HFFc6 (cell line): ENCODE measurements around the gene MAOA. TPM values are rescaled to one million over a fixed set of nuclear protein-coding genes. Genes with fewer than 3 reads are reported as not detected.

Source experiments
- DNase-seq: peaks from one replicate; pipeline ENCODE4 v3.0.0-alpha.2; 2018
- H3K27ac Mint-ChIP-seq: 2 replicates; pipeline ENCODE4 v1.8.0; 2020; ENCODE audit warnings: mild to moderate bottlenecking, mixed read lengths
- H3K27me3 Mint-ChIP-seq: 2 replicates; pipeline ENCODE4 v1.8.0; 2021; ENCODE audit warnings: mild to moderate bottlenecking, moderate library complexity, mixed read lengths; ENCODE audit not compliant: insufficient read depth
- H3K36me3 Mint-ChIP-seq: 2 replicates; pipeline ENCODE4 v1.8.0; 2021; ENCODE audit warnings: low read depth, mixed read lengths
- H3K4me1 Mint-ChIP-seq: 2 replicates; pipeline ENCODE4 v1.8.0; 2020; ENCODE audit warnings: low read depth, mixed read lengths
- H3K4me3 Mint-ChIP-seq: 2 replicates; pipeline ENCODE4 v1.8.0; 2020; ENCODE audit warnings: mild to moderate bottlenecking, moderate library complexity, mixed read lengths
- H3K9me3 Mint-ChIP-seq: 2 replicates; pipeline ENCODE4 v1.8.0; 2020; ENCODE audit warnings: mild to moderate bottlenecking, mixed read lengths
- total RNA-seq, 6 experiments: library from RNA; stranded (reverse); fragmentation: NEBNext Ultra II Directional; extraction: Animal tissue kit (Norgen Biotek cat#: 25700); gene quantifications; 2 replicates in 1 of 6; 3 replicates in 5 of 6; pipeline ENCODE4 v1.2.3, GENCODE V29; 2021
- TF ChIP-seq, protein P1 (sequence below): fragments of 200-600 bp; sonication (generic); IDR thresholded peaks from 2 replicates; pipeline ENCODE4 v1.5.0; 2021; ENCODE audit warnings: antibody characterized with exemption, mild to moderate bottlenecking

Gene MAOA
- total RNA-seq, 6 experiments from 2014 or later = 0.07 to 0.25 (median 0.07) TPM; not detected in 3

DNA sequence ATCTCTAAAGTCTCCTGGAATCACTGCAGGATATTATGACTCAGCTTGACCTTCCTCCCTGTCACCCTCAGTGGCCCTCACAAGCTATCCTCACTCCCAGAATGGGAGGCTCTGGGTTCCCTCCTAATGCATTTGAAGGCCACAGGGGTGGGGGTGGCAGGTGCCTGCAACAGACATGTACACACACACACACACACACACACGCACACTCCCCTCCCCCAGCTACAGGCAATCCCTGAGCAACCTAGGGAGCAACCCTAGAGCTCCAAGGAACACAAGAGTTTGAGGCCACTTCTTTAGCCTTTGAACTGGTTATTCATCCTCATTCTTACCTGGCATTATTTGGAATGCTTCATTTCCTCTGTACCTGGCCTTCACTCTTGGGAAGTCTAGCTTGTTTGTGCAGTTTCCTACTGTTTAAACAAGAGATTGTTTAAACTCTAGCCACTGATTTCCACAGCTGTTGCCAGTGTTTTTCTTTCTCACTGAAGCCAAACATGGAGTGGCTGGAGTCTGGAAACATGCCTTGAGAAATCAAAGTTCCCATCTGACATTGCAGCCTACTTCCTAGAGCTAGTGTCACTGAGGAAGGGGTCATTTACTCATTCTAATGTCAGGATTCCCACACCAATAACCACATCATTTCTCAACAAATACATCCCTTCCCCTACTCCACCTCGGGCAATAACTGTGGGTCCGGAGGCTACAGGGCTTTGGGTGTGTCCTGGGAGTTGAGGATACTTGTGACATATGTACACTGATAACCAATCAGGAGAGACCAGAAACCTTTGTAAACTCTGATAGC, 37.7 kb downstream of the MAOA start:
- no peaks in the 10 kb centered on the region for H3K4me1 Mint-ChIP-seq
- DNase-seq = no peak
- no peaks in the 10 kb centered on the region for H3K36me3 Mint-ChIP-seq
- no peaks in the 10 kb centered on the region for H3K27me3 Mint-ChIP-seq
- TF ChIP-seq, protein P1, sequence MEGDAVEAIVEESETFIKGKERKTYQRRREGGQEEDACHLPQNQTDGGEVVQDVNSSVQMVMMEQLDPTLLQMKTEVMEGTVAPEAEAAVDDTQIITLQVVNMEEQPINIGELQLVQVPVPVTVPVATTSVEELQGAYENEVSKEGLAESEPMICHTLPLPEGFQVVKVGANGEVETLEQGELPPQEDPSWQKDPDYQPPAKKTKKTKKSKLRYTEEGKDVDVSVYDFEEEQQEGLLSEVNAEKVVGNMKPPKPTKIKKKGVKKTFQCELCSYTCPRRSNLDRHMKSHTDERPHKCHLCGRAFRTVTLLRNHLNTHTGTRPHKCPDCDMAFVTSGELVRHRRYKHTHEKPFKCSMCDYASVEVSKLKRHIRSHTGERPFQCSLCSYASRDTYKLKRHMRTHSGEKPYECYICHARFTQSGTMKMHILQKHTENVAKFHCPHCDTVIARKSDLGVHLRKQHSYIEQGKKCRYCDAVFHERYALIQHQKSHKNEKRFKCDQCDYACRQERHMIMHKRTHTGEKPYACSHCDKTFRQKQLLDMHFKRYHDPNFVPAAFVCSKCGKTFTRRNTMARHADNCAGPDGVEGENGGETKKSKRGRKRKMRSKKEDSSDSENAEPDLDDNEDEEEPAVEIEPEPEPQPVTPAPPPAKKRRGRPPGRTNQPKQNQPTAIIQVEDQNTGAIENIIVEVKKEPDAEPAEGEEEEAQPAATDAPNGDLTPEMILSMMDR = no peak
- no peaks in the 10 kb centered on the region for H3K9me3 Mint-ChIP-seq
- H3K27ac Mint-ChIP-seq = no peak overlapping the region
- H3K4me3 Mint-ChIP-seq = no peak overlapping the region

DNA sequence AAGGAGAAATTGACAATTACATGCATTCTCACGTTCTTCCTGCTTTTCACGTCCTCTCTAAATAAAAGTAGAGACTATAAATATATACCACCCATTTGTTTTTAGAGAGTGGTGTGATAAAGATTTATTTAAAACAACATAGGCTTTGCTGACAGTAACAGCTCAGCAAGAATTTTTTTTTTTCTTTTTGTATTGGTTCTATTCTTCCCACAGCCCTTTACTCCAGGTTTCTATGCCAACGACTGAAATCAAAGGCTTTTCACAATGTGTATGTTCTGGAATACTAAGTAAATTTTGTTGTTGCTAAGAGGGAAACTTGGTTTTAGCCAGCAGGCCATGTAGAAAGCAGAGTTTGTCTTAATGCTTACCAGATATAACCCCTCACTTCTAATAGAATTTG, 43.4 kb downstream of the MAOA start:
- no peaks in the 10 kb centered on the region for H3K27me3 Mint-ChIP-seq

DNA sequence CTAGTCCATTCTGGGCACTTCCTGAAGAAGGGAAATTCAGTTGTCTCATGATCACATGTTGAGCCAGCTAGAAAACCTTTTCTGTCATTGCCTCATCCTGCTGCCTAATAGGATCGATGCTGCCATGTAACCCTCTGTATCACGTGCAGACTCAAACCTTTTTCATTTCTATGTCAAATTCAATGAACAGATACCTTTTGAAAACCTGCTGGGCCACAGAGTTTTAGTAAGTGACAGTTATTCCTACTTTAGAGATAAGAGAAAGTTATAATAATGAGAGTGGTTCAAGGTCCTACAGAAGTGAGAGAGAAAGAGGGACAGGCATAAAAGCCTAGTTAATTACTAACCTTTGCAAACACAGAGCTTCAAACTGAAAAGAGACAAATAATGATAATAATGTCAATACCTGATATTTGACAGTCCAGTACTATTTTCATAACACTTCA, 46.0 kb downstream of the MAOA start:
- no peak overlapping the region for H3K27ac Mint-ChIP-seq
- H3K4me3 Mint-ChIP-seq = no peak overlapping the region
- H3K36me3 Mint-ChIP-seq = no peaks in the 10 kb centered on the region
- H3K9me3 Mint-ChIP-seq = no peaks in the 10 kb centered on the region; the same call in 1 of the 2 replicates
- DNase-seq = no peak
- H3K27me3 Mint-ChIP-seq = no peaks in the 10 kb centered on the region
- TF ChIP-seq, protein P1 = no peak
- H3K4me1 Mint-ChIP-seq = no peaks in the 10 kb centered on the region

More for the DNA sequence above, 43.4 kb downstream of the MAOA start:
- Mint-ChIP-seq H3K27ac (no peak overlapping the region), H3K36me3 (no peaks in the 10 kb centered on the region), H3K4me3 (no peak overlapping the region), H3K4me1 (no peaks in the 10 kb centered on the region), H3K9me3 (no peaks in the 10 kb centered on the region)
- DNase-seq = no peak
- TF ChIP-seq, protein P1 = no peak

DNA sequence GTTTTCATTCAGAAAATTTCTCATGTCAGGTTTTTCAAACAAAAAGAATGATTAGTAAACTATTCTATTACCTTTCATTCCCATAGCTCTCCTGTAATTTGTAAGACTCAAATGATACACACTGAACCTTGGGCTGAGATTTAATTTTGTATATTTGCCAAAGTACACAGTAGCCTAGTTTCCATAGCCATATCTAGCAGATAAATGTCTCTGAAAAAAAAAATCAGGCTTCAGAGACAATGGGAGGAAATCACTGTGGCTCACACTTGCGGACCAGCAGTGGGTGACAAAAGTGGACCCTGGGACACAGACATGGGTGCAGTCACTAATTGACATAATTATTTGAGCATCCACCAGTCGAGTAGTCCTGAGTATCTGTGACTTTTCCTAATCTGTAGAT, 46.6 kb downstream of the MAOA start:
- Mint-ChIP-seq H3K27ac (no peak overlapping the region), H3K36me3 (no peaks in the 10 kb centered on the region), H3K4me1 (no peaks in the 10 kb centered on the region), H3K9me3 (no peaks in the 10 kb centered on the region; the same call in 1 of the 2 replicates), H3K4me3 (no peak overlapping the region), H3K27me3 (no peaks in the 10 kb centered on the region)
- no peak for DNase-seq
- TF ChIP-seq, protein P1 = no peak

DNA sequence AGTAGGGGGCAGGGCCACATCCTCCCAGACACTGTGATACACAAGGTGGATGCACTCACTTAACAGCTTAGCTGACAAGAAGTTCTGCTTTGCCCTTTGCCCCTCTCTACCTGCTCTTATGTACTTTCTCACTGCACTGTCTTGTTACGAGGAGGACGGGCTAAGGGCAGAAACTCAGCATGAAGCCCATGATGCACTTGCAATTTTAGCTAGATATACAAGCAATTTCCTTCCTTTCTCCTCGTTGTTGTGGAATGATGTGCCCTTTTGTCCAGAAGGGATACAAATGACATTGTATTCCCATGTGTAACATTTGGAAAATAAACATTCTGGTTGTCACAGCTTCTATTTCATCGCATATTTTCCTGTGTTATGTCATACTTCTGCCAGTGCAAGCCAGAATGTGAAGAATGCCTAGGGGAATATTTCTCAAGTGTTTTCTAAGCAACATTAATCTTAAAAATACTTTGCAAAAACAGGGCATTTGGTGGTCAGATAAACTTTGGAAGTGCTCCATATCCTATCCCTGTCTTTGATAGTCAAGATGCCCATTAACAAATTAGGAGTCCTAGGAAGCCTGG, 47.2 kb downstream of the MAOA start:
- no peak overlapping the region for H3K27ac Mint-ChIP-seq
- no peak overlapping the region for H3K4me3 Mint-ChIP-seq
- peak; percentile 5 for DNase-seq
- no peaks in the 10 kb centered on the region for H3K27me3 Mint-ChIP-seq
- H3K9me3 Mint-ChIP-seq = no peaks in the 10 kb centered on the region; the same call in 1 of the 2 replicates
- TF ChIP-seq, protein P1 = no peak
- H3K4me1 Mint-ChIP-seq = no peaks in the 10 kb centered on the region
- H3K36me3 Mint-ChIP-seq = no peaks in the 10 kb centered on the region
